Spleen (tissue), 11 donors: ENCODE data around the gene PCDHGB1. TPM values are rescaled to one million over a fixed set of nuclear protein-coding genes. Genes with fewer than 3 reads are reported as not detected.
A peak's percentile ranks its signal among the peaks of the same experiment; 100 is the strongest.

Experiments
- DNase-seq: peaks from one replicate; pipeline ENCODE4 v3.0.0-alpha.2; 2020
- H3K27ac ChIP-seq, 8 donors: fragments of 200-600 bp; sonication (generic) in 7 of 8; 1 replicate in 4 of 8; 2 replicates in 4 of 8; pipeline versions ENCODE4 v1.5.0 to v1.8.0; 2016 to 2021; ENCODE audit warnings: inconsistent platforms in 4 of 8, mild to moderate bottlenecking in 4 of 8, moderate library complexity in 1 of 8
- H3K27me3 ChIP-seq, 7 donors: fragments of 200-600 bp; sonication (generic) in 6 of 7; replicated peaks in 1 of 7; 1 replicate in 4 of 7; 2 replicates in 3 of 7; pipeline versions ENCODE4 v1.5.0 to v1.8.0; 2016 to 2021; ENCODE audit warnings: inconsistent platforms in 3 of 7, mild to moderate bottlenecking in 1 of 7
- H3K36me3 ChIP-seq, 6 donors: fragments of 200-600 bp; sonication (generic) in 5 of 6; 1 replicate in 4 of 6; 2 replicates in 2 of 6; pipeline versions ENCODE4 v1.5.0 to v1.8.0; 2016 to 2021; ENCODE audit warnings: inconsistent platforms in 2 of 6
- H3K4me1 ChIP-seq, 6 donors: fragments of 200-600 bp; sonication (generic) in 5 of 6; 1 replicate in 3 of 6; 2 replicates in 3 of 6; pipeline versions ENCODE4 v1.5.0 to v1.8.0; 2016 to 2021; ENCODE audit warnings: inconsistent platforms in 3 of 6
- H3K4me3 ChIP-seq, 8 donors: fragments of 200-600 bp; sonication (generic) in 7 of 8; 1 replicate in 4 of 8; 2 replicates in 4 of 8; pipeline versions ENCODE4 v1.5.0 to v1.8.0; 2016 to 2021; ENCODE audit warnings: inconsistent platforms in 4 of 8, mild to moderate bottlenecking in 4 of 8, moderate library complexity in 2 of 8
- H3K9me3 ChIP-seq, 8 donors: fragments of 200-600 bp; sonication (generic) in 7 of 8; 1 replicate in 4 of 8; 2 replicates in 4 of 8; pipeline versions ENCODE4 v1.5.0 to v1.8.0; 2016 to 2021; ENCODE audit warnings: inconsistent platforms in 4 of 8
- POLR2A ChIP-seq, 3 donors: fragments of 450-650 bp; IDR thresholded peaks; one replicate each; pipeline ENCODE4 v1.5.1; 2017; ENCODE audit warnings: antibody characterized with exemption in 3 of 3, mild to moderate bottlenecking in 1 of 3
- POLR2AphosphoS5 ChIP-seq, 3 donors: sonication (generic); formaldehyde crosslinking; IDR thresholded peaks; one replicate each; pipeline ENCODE4 v1.5.1; 2017; ENCODE audit warnings: antibody characterized with exemption in 3 of 3
- WGBS, 5 donors: extraction: QIAGEN DNeasy Blood & Tissue Kit in 3 of 5; methylation state at CpG; one replicate each; pipeline versions ENCODE4 v1.1.5 to v1.1.7; 2013 to 2018; 5-methylcytosine and 5-hydroxymethylcytosine counted together
- intact Hi-C: fragments of 100-400 bp; cut with DNase I; formaldehyde crosslinking; loops from one replicate; pipeline ENCODE4 v1.15.0; 2023; ENCODE audit warnings: low total_unique reads
- polyA plus RNA-seq, 3 donors: library from polyadenylated mRNA; stranded (reverse); fragments of 200-250 nt; gene quantifications; one replicate each; pipeline ENCODE4 v1.2.1, GENCODE V29; 2013
- total RNA-seq, 7 donors: library from RNA; depleted of rRNA in 3 of 7; stranded (reverse); fragments of >200 nt in 3 of 7; fragmentation: NEBNext Ultra II Directional in 4 of 7; extraction: Animal tissue kit (Norgen Biotek cat#: 25700) in 4 of 7; gene quantifications; one replicate each; pipeline versions ENCODE4 v1.1.0 to v1.2.1, GENCODE V29; 2016 to 2021
- TF ChIP-seq, protein P1 (sequence below), 11 experiments: fragments of 200-600 bp in 7 of 11; fragments of 450-650 bp in 4 of 11; sonication (generic) in 4 of 11; IDR thresholded peaks in 8 of 11; conservative IDR thresholded peaks in 3 of 11; 1 replicate in 7 of 11; 2 replicates in 4 of 11; pipeline versions ENCODE4 v1.4.0 to v1.8.0; 2016 to 2021; ENCODE audit warnings: antibody characterized with exemption in 11 of 11, inconsistent platforms in 4 of 11, mild to moderate bottlenecking in 1 of 11
- donor health status: healthy with polysubstance abuse.
- donor health status: DM: no; HTN: no; CAD: no; lungs with moderate emphysema.
- donor health status: DM: no; HTN: no; CAD: no.
- donor health status: Bipolar disorder and iron deficiency.
- donor health status: healthy.
- donor health status: DM: no; HTN: no; CAD: no.
- donor health status: DM: yes; HTN: yes; CAD: no.

Gene PCDHGB1
- total and polyA plus RNA-seq, 10 donors: 0.04 to 3.7 (median 1.5) TPM; not detected in 1

DNA sequence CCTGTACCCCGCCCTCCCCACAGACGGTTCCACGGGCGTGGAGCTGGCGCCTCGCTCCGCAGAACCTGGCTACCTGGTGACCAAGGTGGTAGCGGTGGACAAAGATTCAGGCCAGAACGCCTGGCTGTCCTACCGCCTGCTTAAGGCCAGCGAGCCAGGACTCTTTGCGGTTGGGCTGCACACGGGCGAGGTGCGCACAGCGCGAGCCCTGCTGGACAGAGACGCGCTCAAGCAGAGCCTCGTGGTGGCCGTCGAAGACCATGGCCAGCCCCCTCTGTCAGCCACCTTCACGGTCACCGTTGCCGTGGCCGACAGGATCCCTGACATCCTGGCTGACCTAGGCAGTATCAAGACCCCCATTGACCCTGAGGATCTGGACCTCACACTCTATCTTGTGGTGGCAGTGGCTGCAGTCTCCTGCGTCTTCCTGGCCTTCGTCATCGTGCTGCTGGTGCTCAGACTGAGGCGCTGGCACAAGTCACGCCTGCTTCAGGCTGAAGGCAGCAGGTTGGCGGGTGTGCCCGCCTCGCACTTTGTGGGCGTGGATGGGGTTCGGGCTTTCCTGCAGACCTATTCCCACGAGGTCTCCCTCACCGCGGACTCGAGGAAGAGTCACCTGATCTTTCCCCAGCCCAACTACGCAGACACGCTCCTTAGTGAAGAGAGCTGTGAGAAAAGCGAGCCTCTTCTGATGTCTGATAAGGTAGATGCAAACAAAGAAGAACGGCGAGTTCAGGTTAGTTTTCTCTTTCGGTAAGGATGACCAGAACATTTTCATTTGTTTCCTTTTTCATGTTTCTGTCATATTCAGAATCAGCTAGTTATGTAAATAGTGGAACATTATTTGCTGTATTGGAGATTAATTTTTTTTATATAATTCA, 16.4 kb downstream of the PCDHGB1 start:
- Histone ChIP-seq H3K36me3 (peaks cover 0 to 7% (median 0%) of the 10 kb centered on the region in 6 donors), H3K9me3 (peaks cover 0 to 100% (median 95%) of the 10 kb centered on the region in 8 donors), H3K4me3 (no peak overlapping the region), H3K27me3 (peaks cover 0 to 97% (median 30%) of the 10 kb centered on the region in 7 donors), H3K4me1 (no peaks in the 10 kb centered on the region), H3K27ac (no peak overlapping the region)
- DNase-seq: no peak
- intact Hi-C loops: no loop called here
- WGBS, 5 donors: 30 to 48% (median 36%) methylated on average over 22 to 46 of the region's 46 CpGs
- TF ChIP-seq, protein P1, sequence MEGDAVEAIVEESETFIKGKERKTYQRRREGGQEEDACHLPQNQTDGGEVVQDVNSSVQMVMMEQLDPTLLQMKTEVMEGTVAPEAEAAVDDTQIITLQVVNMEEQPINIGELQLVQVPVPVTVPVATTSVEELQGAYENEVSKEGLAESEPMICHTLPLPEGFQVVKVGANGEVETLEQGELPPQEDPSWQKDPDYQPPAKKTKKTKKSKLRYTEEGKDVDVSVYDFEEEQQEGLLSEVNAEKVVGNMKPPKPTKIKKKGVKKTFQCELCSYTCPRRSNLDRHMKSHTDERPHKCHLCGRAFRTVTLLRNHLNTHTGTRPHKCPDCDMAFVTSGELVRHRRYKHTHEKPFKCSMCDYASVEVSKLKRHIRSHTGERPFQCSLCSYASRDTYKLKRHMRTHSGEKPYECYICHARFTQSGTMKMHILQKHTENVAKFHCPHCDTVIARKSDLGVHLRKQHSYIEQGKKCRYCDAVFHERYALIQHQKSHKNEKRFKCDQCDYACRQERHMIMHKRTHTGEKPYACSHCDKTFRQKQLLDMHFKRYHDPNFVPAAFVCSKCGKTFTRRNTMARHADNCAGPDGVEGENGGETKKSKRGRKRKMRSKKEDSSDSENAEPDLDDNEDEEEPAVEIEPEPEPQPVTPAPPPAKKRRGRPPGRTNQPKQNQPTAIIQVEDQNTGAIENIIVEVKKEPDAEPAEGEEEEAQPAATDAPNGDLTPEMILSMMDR (IDR thresholded peaks at IDR 0.05 in 8 of 11, conservative IDR thresholded peaks at IDR 0.05 in 3 of 11): no peak
- no peak for TF ChIP-seq POLR2AphosphoS5 (IDR thresholded peaks at IDR 0.05)
- no peak for TF ChIP-seq POLR2A (IDR thresholded peaks at IDR 0.05)

DNA sequence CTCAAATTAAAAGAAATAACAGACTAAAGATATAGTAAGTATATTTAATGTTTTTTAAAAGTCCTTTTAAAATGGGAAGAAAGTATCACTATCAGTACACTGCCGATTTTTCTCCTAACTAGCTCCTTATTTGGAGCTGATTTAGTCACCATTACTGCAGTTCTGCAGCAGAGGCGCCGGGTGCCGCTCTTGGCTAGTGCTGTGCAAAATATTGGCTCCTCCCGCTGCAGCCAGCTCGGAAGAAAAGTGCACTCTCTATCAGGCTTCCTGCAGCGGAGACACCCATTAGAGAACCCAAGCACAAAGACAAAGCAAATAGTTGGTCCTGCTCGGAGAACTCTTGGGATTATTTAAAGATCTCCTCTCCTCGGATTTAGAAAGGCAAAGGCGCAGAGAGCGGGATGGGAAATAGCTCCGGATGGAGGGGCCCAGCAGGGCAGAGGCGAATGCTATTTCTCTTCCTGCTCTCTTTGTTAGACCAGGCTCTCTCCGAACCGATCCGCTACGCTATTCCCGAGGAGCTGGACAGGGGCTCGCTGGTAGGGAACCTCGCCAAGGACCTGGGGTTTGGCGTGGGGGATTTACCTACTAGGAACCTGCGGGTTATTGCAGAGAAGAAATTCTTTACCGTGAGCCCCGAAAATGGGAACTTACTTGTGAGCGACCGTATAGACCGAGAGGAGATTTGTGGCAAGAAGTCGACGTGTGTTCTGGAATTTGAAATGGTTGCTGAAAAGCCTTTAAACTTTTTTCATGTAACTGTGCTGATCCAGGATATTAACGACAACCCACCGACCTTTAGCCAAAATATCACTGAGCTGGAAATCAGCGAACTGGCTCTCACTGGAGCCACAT, 20.3 kb downstream of the PCDHGB1 start, which contains the start of gene PCDHGB3:
TSS of gene PCDHGB3 (plus strand) at position 249 of the 855 bp plus-strand sequence. CDS start at position 402, 153 bp downstream.
- Histone ChIP-seq H3K27ac (no peak within 1 kb of the TSS), H3K27me3 (peaks cover 0 to 97% (median 21%) of the 10 kb centered on the region in 7 donors), H3K9me3 (peaks cover 0 to 100% (median 97%) of the 10 kb centered on the region in 8 donors), H3K4me1 (no peaks in the 10 kb centered on the region), H3K36me3 (no peaks in the 10 kb centered on the region), H3K4me3 (peak within 1 kb of the TSS in 5 of 8 donors; percentile 15 to 61 (median 23))
- TF ChIP-seq, protein P1 (IDR thresholded peaks at IDR 0.05 in 8 of 11, conservative IDR thresholded peaks at IDR 0.05 in 3 of 11): peak in 3 of 11 experiments; percentile 10 to 30 (median 21)
- no peak for TF ChIP-seq POLR2AphosphoS5 (IDR thresholded peaks at IDR 0.05)
- no peak for TF ChIP-seq POLR2A (IDR thresholded peaks at IDR 0.05)
- DNase-seq: no peak
- intact Hi-C loops: no loop called here
- WGBS, 5 donors: 12 to 23% (median 17%) methylated on average over 32 of the region's 32 CpGs

DNA sequence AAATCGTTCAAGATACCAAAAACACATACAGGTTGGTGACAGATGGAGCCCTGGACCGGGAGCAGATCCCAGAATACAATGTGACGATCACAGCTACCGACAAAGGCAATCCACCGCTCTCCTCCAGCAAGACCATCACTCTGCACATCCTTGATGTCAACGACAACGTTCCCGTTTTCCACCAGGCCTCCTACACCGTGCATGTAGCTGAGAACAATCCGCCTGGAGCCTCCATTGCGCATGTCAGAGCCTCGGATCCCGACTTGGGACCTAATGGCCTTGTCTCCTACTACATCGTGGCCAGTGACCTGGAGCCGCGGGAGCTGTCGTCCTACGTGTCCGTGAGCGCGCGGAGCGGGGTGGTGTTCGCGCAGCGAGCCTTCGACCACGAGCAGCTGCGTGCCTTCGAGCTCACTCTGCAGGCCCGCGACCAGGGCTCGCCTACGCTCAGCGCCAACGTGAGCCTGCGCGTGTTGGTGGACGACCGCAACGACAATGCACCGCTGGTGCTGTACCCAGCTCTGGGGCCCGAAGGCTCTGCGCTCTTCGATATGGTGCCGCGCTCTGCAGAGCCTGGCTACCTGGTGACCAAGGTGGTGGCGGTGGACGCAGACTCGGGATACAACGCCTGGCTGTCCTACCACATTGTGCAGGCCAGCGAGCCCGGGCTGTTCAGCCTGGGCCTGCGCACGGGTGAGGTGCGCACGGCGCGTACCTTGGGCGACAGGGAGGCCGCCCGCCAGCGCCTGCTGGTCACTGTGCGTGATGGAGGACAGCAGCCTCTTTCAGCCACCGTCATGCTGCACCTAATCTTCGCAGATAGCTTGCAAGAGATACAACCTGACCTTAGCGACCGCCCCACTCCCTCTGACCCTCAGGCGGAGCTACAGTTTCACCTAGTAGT, 21.9 kb downstream of the PCDHGB1 start:
- H3K36me3 ChIP-seq: no peaks in the 10 kb centered on the region
- H3K4me3 ChIP-seq: peak overlapping the region in 1 of 8 donors; percentile 17
- intact Hi-C loops: no loop called here
- H3K4me1 ChIP-seq: no peaks in the 10 kb centered on the region
- H3K27me3 ChIP-seq: peaks cover 0 to 92% (median 14%) of the 10 kb centered on the region in 7 donors
- TF ChIP-seq POLR2AphosphoS5 (IDR thresholded peaks at IDR 0.05) (no peak), POLR2A (IDR thresholded peaks at IDR 0.05) (no peak)
- TF ChIP-seq, protein P1 (IDR thresholded peaks at IDR 0.05 in 8 of 11, conservative IDR thresholded peaks at IDR 0.05 in 3 of 11): no peak
- DNase-seq: no peak
- H3K9me3 ChIP-seq: peaks cover 0 to 100% (median 96%) of the 10 kb centered on the region in 8 donors
- WGBS, 5 donors: 28 to 44% (median 37%) methylated on average over 23 to 69 of the region's 69 CpGs
- no peak overlapping the region for H3K27ac ChIP-seq
